Mucosa of stomach (tissue), 1 donor: ENCODE data around the gene ERBB2.
"Not testable (repeated sequence)": the region's sequence is repeated elsewhere in the genome, so short reads cannot be mapped to it uniquely, and the experiment has no call there.

Experiments used
- H3K27me3 ChIP-seq: one replicate; pipeline ENCODE4 v1.7.0; 2013; ENCODE audit warnings: mild to moderate bottlenecking, low read length; ENCODE audit not compliant: control insufficient read depth, insufficient read depth
- H3K36me3 ChIP-seq: one replicate; pipeline ENCODE4 v1.7.0; 2013; ENCODE audit warnings: low read length; ENCODE audit not compliant: control insufficient read depth, insufficient read depth
- H3K4me1 ChIP-seq: one replicate; pipeline ENCODE4 v1.7.0; 2013; ENCODE audit warnings: mild to moderate bottlenecking, low read length; ENCODE audit not compliant: control insufficient read depth, insufficient read depth
- H3K4me3 ChIP-seq: one replicate; pipeline ENCODE4 v1.7.0; 2013; ENCODE audit warnings: low read length
- H3K9ac ChIP-seq: one replicate; pipeline ENCODE4 v1.7.0; 2013; ENCODE audit warnings: mild to moderate bottlenecking, low read length, moderate library complexity
- H3K9me3 ChIP-seq: one replicate; pipeline ENCODE4 v1.7.0; 2013; ENCODE audit warnings: mild to moderate bottlenecking, low read length, moderate library complexity; ENCODE audit not compliant: control insufficient read depth
- donor health status: Pancreatic carcinoma.

Gene ERBB2

GRCh38 chr17:39763051-39763820, 63.4 kb downstream of the ERBB2 start:
- Histone ChIP-seq H3K4me3 (no peak overlapping the region), H3K9me3 (no peaks in the 10 kb centered on the region), H3K27me3 (no peaks in the 10 kb centered on the region), H3K36me3 (no peaks in the 10 kb centered on the region), H3K9ac (no peak overlapping the region), H3K4me1 (no peaks in the 10 kb centered on the region)

DNA sequence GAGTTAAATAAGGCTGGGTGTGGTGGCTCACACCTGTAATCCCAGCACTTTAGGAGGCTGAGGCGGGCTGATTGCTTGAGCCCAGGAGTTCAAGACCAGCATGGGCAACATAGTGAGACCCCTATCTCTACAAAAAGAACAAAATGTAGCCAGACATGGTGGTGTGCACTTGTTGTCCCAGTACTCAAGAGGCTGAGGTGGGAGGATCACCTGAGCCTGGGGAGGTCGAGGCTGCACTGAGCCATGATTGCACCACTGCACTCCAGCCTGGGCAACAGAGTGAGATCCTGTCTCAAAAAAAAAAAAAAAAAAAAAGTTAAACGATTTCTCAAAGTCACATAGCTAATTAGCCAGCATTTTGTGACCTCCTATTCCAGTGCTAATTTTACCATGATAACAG, 64.3 kb downstream of the ERBB2 start:
- H3K4me1 ChIP-seq, H3K9me3 ChIP-seq, H3K36me3 ChIP-seq: not testable (repeated sequence)

GRCh38 chr17:39765175-39765574, 65.3 kb downstream of the ERBB2 start:
- no peaks in the 10 kb centered on the region for H3K4me1 ChIP-seq
- H3K36me3 ChIP-seq: no peaks in the 10 kb centered on the region

More for the DNA sequence above, 64.3 kb downstream of the ERBB2 start:
- H3K27me3 ChIP-seq, H3K4me3 ChIP-seq, H3K9ac ChIP-seq: not testable (repeated sequence)

DNA sequence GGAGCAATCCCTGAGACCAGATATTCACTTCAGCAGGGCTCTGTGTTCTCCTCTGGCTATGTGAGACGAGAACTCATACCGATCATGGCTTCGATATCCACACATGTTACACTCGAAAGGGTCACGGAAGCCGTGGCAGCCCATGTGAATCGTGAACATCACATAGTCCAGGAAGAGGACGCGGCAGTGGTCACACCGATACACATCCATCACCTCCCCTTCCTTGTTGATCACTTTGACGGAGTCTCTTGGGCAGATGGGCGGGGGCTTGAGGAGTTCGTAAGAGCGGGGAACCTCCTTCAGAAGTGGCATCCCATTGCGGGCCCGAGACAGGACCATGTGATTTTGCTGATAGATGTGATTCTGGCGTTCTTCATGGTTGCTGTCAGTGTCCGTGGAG, 65.9 kb downstream of the ERBB2 start:
- H3K27me3 ChIP-seq: no peaks in the 10 kb centered on the region
- no peaks in the 10 kb centered on the region for H3K36me3 ChIP-seq
- H3K9ac ChIP-seq: no peak overlapping the region
- no peak overlapping the region for H3K4me3 ChIP-seq
- no peaks in the 10 kb centered on the region for H3K4me1 ChIP-seq
- no peaks in the 10 kb centered on the region for H3K9me3 ChIP-seq

More at GRCh38 chr17:39765175-39765574, 65.3 kb downstream of the ERBB2 start:
- Histone ChIP-seq H3K27me3 (no peaks in the 10 kb centered on the region), H3K9me3 (no peaks in the 10 kb centered on the region), H3K4me3 (no peak overlapping the region), H3K9ac (no peak overlapping the region)

GRCh38 chr17:39767147-39767546, 67.3 kb downstream of the ERBB2 start:
- no peak overlapping the region for H3K4me3 ChIP-seq
- no peaks in the 10 kb centered on the region for H3K36me3 ChIP-seq
- no peak overlapping the region for H3K9ac ChIP-seq
- no peaks in the 10 kb centered on the region for H3K4me1 ChIP-seq
- H3K9me3 ChIP-seq: no peaks in the 10 kb centered on the region
- H3K27me3 ChIP-seq: no peaks in the 10 kb centered on the region

DNA sequence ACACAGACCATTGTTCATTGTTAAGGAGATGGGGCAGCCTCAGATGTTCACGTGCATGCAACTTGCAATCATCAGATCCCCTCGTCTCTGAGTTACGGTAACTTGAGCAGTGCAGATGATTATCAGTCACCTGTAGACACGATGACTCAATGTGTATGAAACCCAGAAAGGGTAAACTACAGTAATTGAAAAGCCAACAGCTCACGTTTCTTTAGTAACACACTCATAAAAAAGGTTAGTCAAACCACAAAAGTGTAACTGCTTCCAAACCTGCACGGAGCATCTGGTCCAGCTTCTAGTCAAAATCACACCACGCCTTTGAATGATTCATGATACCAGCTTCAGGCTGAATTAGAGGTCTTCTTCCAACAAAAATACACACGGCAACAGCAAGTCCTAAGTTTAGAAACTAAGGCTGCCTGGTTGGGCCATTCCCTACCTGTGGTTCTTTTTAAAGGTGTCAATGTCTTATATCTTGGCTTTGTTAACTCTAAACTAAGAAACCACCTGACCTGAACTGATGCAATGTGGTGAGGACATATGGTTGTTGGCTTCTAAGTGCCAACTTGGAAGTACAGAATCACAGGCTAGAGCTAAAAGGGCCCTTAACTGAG, 70.2 kb downstream of the ERBB2 start:
- no peaks in the 10 kb centered on the region for H3K36me3 ChIP-seq
- H3K4me1 ChIP-seq: no peaks in the 10 kb centered on the region
- H3K4me3 ChIP-seq: no peak overlapping the region
- no peaks in the 10 kb centered on the region for H3K9me3 ChIP-seq
- no peaks in the 10 kb centered on the region for H3K27me3 ChIP-seq
- no peak overlapping the region for H3K9ac ChIP-seq

DNA sequence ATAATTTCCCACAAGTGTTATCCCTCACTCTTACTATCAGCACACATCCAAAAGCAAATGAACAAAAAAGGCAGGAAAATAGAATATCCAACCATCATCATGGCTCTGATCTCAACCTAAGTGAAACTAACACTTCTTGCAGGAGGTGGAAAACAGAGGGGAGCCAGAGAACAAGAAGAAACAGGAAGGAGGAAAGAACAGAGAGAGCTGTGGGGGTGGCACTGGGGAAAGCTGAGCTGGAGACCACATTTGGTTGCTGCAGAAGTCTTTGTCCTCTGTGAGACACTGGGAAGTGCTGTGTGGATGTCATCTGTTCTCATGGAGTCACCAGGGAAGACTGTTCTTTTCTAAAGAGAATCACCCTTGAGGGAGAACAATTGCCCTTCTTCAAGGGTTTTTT, 72.6 kb downstream of the ERBB2 start:
- Histone ChIP-seq H3K4me3 (no peak overlapping the region), H3K27me3 (no peaks in the 10 kb centered on the region), H3K36me3 (no peaks in the 10 kb centered on the region), H3K9ac (no peak overlapping the region), H3K4me1 (no peaks in the 10 kb centered on the region), H3K9me3 (no peaks in the 10 kb centered on the region)

DNA sequence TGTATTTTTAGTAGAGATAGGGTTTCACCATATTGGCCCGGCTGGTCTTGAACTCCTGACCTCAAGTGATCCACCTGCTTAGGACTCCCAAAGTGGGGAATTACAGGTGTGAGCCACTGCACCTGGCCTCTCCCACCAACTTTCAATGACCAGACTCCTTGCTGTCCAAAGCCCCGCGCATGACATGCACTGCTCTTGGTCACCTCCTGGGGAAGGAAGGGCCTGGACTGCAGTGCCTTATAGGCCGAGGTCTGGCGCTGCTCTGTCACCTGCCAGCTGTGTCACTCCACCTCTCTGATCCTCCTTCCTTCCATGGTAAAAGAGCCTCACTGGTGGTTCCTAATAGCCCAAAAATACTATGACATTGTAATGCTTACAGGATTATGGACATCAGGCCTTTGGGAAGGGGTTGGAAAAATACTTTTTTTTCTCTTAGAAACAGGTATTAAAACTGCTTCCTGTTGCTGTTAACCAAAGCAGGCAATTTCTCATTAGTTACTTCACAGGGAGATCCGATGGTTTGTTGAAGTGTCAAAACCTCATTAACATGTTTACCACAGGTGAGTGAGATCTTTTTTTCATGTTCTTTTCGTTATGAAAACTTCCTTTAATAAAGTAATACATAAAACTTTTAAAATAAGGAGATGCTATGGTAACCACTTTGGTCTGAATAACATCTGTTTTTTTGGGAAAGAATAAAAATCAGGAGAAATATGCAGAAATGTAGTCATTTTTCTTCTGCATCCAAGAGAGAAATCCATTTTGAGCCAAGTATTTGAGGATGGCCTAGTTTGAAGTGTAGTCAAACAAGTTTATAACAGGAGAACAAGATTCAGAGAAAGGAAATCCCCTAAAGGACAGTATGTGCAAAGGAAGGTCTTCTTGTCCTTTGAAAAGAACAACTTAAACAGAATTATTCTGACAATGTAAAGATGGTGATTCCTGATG, 73.4 kb downstream of the ERBB2 start:
- H3K36me3 ChIP-seq: no peaks in the 10 kb centered on the region
- no peaks in the 10 kb centered on the region for H3K9me3 ChIP-seq
- no peaks in the 10 kb centered on the region for H3K4me1 ChIP-seq
- no peak overlapping the region for H3K9ac ChIP-seq
- H3K27me3 ChIP-seq: no peaks in the 10 kb centered on the region
- H3K4me3 ChIP-seq: no peak overlapping the region

- Histone ChIP-seq H3K9ac (no peak overlapping the region), H3K36me3 (no peaks in the 10 kb centered on the region), H3K27me3 (no peaks in the 10 kb centered on the region), H3K4me1 (no peaks in the 10 kb centered on the region), H3K4me3 (no peak overlapping the region), H3K9me3 (no peaks in the 10 kb centered on the region)
Measured at GRCh38 chr17:39774047-39774446, 74.2 kb downstream of the ERBB2 start.

GRCh38 chr17:39775031-39775430, 75.2 kb downstream of the ERBB2 start:
- Histone ChIP-seq H3K4me1 (no peaks in the 10 kb centered on the region), H3K9ac (no peak overlapping the region), H3K36me3 (no peaks in the 10 kb centered on the region), H3K4me3 (no peak overlapping the region), H3K27me3 (no peaks in the 10 kb centered on the region), H3K9me3 (no peaks in the 10 kb centered on the region)

- H3K27me3 ChIP-seq: no peaks in the 10 kb centered on the region
- H3K9me3 ChIP-seq: no peaks in the 10 kb centered on the region
- H3K4me1 ChIP-seq: no peaks in the 10 kb centered on the region
- no peak overlapping the region for H3K4me3 ChIP-seq
- H3K36me3 ChIP-seq: no peaks in the 10 kb centered on the region
- no peak overlapping the region for H3K9ac ChIP-seq
Measured at GRCh38 chr17:39776252-39776651, 76.4 kb downstream of the ERBB2 start.
